HG02852 (cell line): ENCODE data around the gene MRGPRE.

Source experiments
- ATAC-seq: cut with Tn5 transposase; IDR thresholded peaks from one replicate; pipeline ENCODE4 v1.9.1; 2021; ENCODE audit warnings: mild to moderate bottlenecking, moderate library complexity; ENCODE audit not compliant: unreplicated experiment

MRGPRE gene

GRCh38 chr11:3227568-3228444 lies 4.4 kb downstream of the MRGPRE start:
- no peak for ATAC-seq

- ATAC-seq = no peak
Measured at GRCh38 chr11:3226846-3227567, 5.2 kb downstream of the MRGPRE start.

DNA sequence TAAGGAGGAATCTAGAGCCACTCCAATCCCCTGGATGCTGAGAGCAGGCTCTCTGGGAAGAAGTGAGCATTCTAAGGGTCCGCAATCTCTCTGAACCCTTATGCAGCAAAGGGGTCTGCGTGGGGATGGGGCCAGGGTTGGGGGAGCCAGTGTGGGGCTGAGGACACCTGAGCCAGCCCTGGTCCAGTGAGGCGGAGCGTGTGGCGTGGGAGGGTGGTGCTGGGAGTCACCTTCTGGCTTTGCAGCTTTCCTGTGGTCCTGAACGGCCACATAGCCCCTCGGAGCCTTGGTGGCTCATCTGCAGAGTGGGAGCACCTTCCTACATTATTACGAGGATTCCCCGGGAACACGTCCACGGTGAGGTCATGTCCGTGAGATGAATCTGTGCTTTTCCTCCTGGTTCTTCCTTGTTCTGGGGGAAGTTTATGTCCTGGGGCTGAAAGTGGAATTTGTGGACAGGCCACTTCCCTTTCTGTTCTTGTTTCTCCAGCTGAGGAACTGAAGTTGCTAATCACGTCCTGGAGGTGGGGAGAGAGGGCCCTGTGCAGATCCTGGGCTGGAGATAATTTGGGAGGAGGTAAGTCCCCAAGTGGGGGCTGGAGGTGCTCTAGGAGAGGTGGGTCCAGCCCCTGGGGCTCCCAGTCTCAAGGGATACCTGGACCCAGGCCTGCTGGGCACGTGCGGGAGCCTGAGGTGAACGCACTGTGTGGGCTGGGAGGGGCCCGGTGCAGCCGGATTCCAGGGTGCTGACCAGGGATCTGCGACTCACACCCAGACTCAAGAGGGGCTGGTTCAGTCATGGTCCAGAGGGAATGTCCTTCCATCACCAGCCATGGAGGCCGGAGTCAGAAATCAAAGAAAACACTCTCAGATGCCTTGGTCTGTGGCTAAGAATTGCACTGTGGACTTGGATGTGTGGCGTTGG lies 6.1 kb downstream of the MRGPRE start:
- ATAC-seq = no peak

- no peak for ATAC-seq
Measured at GRCh38 chr11:3225159-3225758, 7.0 kb downstream of the MRGPRE start.

GRCh38 chr11:3224401-3225057 lies 7.7 kb downstream of the MRGPRE start:
- no peak for ATAC-seq

GRCh38 chr11:3223932-3224381 lies 8.3 kb downstream of the MRGPRE start:
- no peak for ATAC-seq

DNA sequence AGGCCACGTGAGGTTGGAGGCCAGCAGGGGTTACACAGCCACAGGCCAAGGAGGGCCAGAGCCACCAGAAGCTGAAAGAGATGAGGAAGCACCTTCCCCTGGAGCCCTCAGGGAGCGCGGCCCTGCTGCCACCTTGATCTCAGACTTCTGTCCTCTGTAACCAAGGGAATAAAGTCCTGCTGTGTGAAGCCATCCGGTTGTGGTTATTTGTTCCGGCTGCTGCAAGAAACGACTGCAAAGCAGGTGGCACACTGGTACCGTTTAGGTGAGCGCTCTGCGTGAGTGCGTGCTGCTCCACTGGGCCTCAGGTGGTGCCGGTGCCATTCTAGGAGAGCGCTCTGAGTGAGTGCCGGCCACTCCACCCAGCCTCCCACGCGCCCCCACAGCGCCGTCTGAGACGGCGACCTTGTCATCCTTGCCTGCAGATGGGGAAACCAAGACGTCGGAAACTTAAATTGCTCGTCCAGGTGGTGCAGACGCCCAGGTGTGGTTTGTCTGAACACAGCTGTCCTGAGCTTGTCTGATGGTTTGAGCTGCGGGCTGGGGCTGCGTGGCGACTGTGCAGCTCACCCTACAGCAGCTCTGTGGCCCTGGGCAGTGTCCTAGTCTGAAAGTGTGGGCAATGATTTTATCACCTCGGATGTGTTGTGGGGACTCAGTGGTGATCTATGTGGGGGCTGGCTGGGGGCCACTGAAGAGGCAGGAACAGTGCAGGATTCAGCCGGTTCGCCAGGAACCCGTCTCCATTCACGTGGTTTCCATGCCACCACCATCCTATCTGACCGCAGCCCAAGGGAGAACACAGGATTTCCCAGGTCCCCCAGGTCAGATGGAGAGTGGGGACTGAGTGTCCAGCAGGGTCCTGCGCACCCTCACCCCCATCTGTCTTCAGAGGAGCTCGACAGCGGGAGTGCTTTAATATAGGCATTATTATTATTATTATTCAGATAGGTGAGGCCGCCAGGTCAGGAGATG lies 9.0 kb downstream of the MRGPRE start:
- no peak for ATAC-seq

- ATAC-seq = no peak
Measured at GRCh38 chr11:3222003-3222855, 10.0 kb downstream of the MRGPRE start.

- no peak for ATAC-seq
Measured at GRCh38 chr11:3221408-3222002, 10.7 kb downstream of the MRGPRE start.

DNA sequence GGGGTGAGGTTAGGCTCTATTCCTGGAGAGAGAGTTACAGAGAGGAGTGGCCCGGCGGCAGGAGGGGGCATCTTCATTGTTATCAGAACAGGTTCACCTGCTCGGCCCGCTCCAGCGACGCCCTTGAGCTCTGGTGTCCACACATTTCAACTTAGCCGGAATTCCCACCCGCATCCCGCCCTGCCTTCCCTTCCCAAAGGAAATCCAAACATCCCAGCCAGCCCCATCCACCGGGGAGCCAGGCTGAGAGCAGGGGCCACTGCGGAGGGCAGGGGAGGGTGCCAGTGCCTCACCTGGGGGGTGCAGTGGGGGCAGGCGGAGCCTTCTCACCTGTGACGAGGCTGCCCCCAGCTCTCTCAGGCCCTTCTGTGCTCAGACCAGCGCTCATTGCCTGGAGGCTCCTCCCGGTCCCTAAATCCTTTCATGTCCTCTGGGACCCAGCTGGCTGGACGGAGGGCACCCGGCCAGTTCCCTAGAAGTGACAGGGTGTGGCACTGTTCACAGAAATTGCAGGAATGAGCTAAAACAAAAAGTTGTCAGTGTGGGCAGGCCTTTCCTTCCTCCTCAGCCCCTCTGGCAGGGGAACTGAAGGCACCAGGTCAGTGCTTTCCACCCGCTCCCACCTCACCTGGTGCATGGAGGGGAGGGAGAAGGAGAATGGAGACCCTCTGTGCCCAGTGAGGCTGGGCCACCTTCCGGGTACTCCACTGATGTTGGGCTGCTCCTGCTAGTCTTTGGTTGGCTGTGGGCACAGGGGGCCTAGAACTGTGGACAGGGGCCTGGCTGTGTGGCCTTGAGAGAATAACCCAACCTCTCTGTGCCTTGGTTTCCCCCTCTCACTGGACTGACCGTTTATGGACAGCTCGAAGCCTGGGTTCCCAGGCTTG lies 11.5 kb downstream of the MRGPRE start:
- no peak for ATAC-seq

DNA sequence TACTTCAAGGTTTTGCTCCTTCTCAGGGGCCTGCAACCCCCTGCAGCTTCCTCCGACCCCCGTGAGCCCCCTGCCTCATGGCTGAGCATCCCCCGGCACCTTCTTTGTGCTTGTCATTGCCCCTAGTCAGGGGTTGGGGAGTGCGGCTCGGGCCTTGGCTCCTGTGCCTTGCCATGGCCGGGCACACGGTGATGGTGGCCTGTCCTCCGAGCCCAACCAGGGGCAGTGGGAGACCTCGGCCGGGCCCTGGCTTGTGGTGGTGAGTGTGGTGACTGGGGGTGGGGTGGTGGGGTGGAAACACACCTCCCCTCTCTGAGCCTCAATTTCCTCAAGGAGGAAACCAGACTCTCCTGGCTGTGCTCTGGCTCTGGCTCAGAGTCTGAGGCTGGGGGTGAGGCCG lies 12.1 kb downstream of the MRGPRE start:
- ATAC-seq = no peak

- ATAC-seq = no peak
Measured at GRCh38 chr11:3219281-3219892, 12.8 kb downstream of the MRGPRE start.

GRCh38 chr11:3218483-3219280 lies 13.5 kb downstream of the MRGPRE start, which contains the start of gene MRGPRG:
Gene MRGPRG, minus strand, starts transcription at chr11:3218813. Its CDS starts 0 bp downstream, at chr11:3218813.
- ATAC-seq = no peak

DNA sequence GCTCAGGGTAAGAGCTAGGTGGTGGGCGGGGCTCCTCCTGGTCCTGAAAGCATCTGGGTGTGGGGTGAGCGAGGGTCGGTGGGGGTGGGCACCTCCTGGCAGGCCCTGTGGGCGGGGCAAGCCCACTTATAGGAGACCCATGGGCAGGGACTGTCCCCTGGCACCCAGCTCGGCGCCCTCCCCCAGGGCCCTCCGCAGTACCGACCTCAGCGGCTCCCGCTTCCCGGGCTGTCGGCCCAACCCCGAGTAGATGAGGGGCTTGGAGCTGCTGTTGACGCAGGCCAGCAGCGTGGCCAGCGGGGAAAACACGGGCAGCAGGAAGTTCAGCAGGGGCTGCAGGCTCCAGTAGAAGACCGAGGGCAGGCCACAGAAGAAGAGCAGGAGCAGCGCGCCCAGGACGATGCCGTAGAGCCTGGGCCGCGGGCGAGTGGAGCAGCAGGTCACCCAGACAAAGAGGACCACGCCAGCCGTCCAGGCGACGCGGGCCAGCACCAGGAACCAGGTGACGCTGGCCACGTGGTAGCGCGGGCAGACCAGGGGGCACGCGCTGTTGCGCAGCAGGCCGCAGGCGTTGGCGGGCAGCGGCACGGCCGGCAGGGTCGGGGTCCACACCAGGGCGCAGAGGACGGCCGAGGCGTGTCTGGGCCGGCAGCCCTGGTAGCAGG lies 14.3 kb downstream of the MRGPRE start:
- no peak for ATAC-seq

- ATAC-seq = no peak
Measured at GRCh38 chr11:3216027-3216525, 16.1 kb downstream of the MRGPRE start.
